ENCODE results near the gene SRRM1.

The SRRM1 gene

DNA sequence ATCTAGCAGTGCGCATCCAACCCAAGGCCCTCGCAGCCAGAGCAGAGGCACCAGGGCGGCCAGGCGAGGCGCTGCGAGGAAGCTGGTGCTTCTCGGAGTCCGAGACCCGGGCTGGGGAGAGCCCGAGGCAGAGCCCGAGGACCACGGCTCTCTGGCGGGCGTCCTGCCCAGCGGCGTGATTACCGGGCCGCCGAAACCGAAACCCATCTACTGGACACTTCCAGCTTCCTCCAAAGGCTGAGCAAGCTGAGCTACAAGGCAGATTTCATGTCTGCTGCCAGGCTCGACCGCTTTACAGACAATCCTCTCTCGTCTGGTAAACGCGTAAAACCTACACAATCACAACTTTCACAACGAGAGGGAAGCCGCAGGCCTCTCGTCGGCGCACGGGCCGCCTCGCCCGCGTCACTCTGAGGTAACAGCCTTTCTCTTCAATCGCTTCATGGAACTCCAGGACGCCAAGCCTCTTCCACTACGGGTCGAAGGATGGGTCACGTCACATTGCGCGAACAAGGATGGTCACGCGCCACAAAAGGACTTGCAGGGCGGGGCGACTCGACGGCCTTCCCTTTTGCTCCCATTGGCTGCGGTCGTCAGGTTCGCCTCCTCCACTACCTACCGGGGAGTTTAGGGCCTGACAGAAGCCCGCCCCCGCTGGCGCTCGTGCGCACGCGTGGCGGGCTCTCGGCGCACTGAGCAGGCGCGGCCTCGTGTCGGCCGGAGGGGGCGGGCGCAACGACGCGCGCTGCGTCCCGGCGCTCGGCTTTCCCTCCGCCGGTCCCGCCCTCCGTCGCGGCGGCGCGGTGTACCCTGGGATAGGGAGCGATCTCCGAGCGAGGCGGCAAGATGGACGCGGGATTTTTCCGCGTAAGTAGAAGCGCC lies at the start of gene SRRM1:
Gene SRRM1 (plus strand): TSS at position 822 of the 882 bp plus-strand sequence. CDS start 25 bp downstream, at position 847.
- DNase-seq: peak; percentile 99

DNA sequence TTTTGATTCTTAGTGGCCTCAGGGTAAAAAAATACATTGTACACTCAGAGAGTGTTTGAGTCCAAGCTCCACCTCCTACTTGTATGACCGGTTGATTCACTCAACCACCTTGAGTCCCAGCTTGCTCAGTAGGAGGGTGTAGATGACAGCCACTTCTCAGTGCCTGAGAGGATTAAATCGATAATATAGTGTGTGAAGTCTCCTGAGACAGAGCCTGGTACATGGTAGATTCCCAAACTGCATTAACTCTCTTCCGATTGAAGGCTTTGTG lies 48.8 kb upstream of the SRRM1 start:
- no peak for DNase-seq

- DNase-seq: no peak
Measured at GRCh38 chr1:24596401-24596880, 46.7 kb upstream of the SRRM1 start.

DNA sequence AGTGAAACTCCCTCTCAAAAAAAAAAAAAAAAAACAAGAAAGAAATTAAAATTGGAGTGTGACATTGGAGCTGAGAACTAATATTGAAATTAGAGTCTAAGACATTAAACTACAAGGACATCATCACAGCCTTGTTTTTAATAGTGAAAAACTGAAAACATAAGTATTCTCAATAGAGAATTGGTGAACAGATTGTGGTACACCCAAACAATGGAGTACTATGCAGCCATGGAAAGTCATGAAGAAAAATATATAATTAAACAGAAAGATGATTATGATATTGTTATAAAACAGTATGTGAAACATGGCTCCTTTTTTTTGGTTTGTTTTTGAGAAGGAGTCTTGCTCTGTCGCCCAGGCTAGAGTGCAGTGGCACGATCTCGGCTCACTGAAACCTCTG lies 43.8 kb upstream of the SRRM1 start:
- DNase-seq: no peak

DNA sequence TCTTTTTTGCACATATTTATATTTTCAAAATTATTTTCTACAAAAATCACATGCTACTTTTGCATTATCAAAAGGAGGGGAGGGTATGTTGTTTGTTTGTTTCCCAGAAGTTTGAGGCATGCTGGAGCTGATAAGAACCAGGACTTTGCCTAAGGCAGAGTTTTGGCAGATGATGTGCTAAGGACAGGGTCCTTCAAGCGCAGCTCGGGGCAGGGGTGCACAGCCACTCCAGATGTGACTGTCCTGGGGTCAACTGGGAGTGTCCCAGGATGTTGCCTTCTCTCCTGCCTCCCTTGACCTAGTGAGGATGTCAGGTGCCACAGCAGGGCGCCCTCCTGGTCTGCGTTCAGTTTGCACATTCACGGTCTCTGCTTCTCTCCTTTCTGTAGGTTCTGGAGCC lies 42.6 kb upstream of the SRRM1 start:
- no peak for DNase-seq

- no peak for DNase-seq
Measured at GRCh38 chr1:24605534-24606295, 37.4 kb upstream of the SRRM1 start.

DNA sequence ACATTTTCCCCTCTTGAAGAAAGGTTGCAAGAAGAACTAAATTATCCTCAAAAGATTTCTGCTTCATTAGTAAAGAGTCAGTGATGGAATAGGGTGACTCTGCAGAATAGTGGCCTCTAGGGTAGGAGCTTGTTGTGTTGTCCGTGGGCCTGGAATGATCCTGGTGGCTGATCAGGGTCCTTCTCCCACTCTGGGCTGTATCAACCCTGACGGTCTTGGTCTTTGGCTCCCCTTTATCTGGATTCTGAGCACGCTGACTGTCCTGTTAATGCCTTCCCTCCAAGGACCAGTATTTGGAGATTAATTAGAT lies 36.9 kb upstream of the SRRM1 start:
- DNase-seq: no peak

GRCh38 chr1:24606621-24607020 lies 36.5 kb upstream of the SRRM1 start:
- no peak for DNase-seq

DNA sequence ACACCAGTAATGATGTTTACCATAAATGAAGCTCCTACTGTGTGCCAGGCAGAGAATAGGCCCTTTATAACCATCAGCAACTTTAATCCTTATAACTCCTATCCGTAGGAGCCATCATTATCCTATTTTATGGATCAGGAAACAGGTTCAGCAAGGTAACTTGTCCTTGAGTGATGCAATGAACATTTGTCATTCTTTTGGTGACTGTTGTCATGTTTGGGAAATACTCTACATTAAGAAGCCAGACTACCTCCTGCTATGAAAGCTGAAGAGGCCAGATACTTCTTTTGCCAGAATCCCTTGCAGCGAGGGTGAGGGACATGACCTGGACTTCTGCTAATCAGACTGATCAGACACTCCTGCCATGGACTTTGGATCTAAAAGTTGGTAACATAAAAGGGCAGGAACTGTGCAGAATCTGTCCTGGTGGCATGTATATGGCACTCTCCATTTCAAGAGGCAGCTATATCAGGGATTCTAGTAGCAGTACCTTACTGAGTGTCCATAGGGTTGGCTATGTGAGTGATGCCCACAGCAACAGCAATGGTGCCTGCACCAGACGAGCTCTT lies 33.1 kb upstream of the SRRM1 start:
- no peak for DNase-seq

DNA sequence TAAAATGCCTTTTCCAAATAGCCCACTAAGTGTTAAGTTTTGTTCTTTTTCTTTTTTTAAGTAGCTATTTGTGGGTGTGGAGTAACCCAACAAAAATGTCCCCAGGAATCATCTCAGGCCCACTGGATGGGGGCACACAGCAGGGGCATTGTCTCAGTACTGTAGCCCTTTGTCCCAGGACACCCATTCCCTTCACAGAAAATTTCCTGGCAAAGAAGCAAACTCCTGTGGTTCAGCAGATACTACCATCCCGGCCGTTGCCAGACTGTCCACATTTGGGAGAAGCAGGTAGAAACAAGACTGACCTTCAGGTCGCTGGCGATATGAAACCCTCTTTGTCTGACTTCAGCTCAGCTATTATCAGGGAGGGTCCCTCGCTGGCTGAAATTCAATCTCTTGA lies 23.7 kb upstream of the SRRM1 start:
- DNase-seq: peak; percentile 68

- DNase-seq: no peak
Measured at GRCh38 chr1:24620678-24621077, 22.4 kb upstream of the SRRM1 start.

DNA sequence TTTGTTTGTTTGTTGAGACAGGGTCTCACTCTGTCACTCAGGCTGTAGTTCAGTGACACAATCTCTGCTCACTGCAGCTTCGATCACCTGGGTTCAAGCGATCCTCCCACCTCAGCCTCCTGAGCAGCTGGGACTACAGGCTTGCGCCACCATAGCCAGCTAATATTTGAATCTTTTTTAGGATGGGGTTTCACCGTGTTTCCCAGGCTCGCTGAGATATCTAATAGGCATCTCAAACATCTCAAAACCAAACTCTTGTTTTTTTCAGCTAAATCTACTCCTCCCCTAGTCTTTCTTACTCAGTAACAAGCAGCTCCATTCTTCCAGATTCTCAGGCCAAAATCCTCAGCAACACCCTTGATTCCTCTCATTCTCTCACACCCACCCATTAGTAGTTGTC lies 22.0 kb upstream of the SRRM1 start:
- no peak for DNase-seq

DNA sequence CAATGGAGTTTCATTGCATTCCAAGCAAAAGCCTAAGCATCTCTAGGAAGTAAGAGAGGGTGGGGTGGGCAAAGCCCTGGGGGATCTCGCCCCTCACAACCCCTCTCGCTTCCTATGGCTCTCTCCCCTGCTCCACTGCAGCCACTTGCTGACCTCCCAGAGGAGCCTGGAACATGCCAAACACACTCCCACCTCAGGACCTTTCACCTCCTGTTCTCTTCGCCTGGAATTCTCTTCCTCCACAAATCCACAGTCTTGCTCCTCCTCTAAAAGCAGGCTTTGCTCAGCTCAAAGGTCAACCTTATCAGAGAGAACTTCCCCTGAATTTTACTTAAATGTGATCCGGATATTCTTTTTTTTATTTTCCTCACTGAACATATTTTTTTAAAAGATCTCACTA lies 20.9 kb upstream of the SRRM1 start:
- no peak for DNase-seq

DNA sequence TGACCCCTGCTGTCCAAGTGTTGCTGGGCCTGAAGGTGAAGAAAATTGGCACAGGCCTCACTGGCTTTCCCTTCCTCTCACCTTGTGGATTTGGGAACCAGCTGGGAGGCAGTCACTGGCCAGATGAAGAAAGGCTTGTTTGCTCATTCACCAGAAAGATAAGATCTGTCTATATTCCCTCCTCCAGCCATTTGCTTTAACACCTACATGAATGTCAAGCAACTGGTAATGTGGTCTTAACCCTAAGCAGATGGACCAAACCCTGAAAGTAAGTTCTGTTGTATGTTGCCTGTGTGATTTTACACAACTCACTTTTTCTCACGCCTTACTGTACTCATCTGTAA lies 10.3 kb upstream of the SRRM1 start:
- no peak for DNase-seq

GRCh38 chr1:24635195-24635843 lies 7.8 kb upstream of the SRRM1 start:
- DNase-seq: peak; percentile 82

- no peak for DNase-seq
Measured at GRCh38 chr1:24636661-24637357, 6.3 kb upstream of the SRRM1 start.

DNA sequence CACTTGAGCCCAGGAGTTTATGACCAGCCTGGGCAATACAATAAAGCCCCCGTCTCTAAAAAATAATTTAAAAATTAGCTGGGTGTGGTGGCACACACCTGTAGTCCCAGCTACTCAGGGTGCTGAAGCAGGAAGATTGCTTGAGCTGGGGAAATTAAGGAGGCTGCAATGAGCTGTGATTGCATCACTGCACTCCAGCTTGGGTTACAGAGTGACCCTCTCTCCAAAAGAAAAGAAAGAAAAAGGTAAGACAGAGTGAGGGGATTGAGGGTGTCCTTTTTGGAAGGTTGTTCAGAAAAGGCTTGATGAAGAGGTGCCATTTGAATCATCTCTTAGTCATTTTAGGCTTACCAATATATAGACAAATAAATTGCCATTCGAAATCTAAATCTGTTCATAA lies 4.0 kb upstream of the SRRM1 start:
- DNase-seq: no peak

DNA sequence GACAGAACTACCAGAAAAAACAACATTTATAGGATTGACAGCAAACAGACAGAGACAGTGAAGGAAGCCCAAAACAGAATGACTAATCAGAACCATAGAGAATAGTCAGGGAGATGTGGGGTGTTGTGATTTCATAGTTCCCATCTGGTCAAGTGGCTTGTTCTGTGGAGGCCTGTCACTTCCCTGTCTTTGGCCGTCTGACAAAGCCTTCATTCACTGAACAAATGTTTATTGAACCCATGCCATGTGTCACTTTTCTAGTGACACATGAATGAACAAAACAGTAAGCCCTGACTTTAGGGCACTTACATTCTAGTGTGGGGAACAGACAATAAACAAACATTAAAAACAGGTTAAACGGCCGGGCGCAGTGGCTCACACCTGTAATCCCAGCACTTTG lies 3.2 kb upstream of the SRRM1 start:
- DNase-seq: no peak

DNA sequence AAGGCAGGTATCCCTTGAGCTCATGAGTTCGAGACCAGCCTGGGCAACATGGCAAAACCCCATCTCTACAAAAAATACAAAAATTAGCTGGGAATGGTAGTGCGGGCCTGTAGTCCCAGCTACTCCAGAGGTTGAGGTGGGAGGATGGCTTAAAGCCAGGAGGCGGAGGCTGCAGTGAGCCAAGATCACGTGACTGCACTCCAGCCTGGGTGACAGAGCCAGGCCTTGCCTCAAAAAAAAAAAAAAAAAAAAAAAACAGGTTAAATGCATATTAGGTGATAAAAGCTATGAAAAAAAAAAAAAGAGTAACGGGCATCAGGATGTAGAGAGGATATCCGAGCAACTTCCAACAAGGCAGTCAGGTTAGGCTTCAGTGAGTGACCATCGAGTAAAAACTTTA lies 2.8 kb upstream of the SRRM1 start:
- DNase-seq: no peak

- DNase-seq: no peak
Measured at GRCh38 chr1:24641646-24642151, 1.4 kb upstream of the SRRM1 start.

DNA sequence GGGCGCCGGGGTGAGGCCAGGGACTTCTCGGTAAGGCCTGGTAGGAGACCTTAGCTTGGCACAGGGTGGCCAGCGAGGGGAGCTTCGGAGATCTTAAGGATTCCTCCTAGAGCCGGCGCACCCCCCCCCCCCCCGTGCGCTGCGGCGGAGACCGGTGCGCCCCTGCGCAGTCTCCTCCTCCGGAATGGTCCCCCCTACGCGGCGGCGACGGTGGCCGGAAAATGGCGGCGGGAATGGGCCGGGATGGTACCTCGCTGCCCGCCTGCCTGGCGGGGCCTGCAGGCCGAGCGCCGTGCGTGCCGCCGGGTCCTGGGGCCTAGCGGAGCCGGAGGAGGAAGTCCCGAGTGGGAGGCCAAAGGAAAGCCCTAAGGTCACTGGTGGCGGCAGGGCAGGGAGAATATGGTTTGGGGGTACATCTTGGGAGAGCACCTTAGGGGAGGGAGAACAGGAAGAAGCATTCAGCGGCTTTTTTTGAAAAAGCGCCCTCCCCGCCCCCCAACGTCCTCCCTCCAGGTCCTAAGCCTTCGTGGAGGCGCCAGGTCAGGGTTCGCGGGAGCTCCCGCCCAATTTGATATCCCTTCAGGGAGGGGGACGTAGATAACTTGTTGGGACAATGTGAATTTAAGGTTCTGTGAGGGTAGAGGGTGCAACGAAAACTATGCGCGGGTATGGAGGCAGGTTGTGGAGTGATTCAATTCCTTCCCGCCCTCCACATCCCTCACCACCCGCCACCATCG lies 429 bp downstream of the SRRM1 start:
- DNase-seq: no peak

DNA sequence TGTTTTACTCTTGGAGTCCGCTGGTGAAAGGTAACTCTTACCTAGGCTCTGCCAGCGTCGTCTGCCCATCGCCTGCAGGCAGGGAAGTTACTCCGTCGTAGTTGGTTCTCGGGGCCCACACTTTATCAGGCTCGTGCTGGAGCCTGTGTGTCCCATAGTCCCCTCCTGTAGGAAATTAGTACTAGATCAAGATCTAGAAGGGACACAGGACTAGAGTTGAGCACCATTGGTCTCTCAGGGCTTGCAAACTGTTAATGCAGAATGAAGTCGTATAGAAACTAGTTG lies 940 bp downstream of the SRRM1 start:
- no peak for DNase-seq
